Measurements from ENCODE around the gene TSPAN2.

The TSPAN2 gene

GRCh38 chr1:115059316-115059715, 30.0 kb downstream of the TSPAN2 start:
- no peak for TF ChIP-seq CTCF (IDR thresholded peaks at IDR 0.05; ENCODE audit: extremely low read depth, missing control alignments)
- no peak for DNase-seq (ENCODE audit: low spot score)

GRCh38 chr1:115057661-115058254, 31.5 kb downstream of the TSPAN2 start:
- TF ChIP-seq CTCF (IDR thresholded peaks at IDR 0.05; ENCODE audit: extremely low read depth, missing control alignments) = no peak
- no peak for DNase-seq (ENCODE audit: low spot score)

GRCh38 chr1:115056395-115056798, 32.9 kb downstream of the TSPAN2 start:
- DNase-seq (ENCODE audit: low spot score) = no peak
- TF ChIP-seq CTCF (IDR thresholded peaks at IDR 0.05; ENCODE audit: extremely low read depth, missing control alignments) = no peak

GRCh38 chr1:115052454-115053083, 36.7 kb downstream of the TSPAN2 start:
- peak; percentile 60 for DNase-seq (ENCODE audit: low spot score)
- TF ChIP-seq CTCF (IDR thresholded peaks at IDR 0.05; ENCODE audit: extremely low read depth, missing control alignments) = peak; percentile 84

- DNase-seq (ENCODE audit: low spot score) = no peak
Measured at GRCh38 chr1:115051850-115052249, 37.5 kb downstream of the TSPAN2 start.

GRCh38 chr1:115046751-115047150, 42.6 kb downstream of the TSPAN2 start:
- no peak for DNase-seq (ENCODE audit: low spot score)
- TF ChIP-seq CTCF (IDR thresholded peaks at IDR 0.05; ENCODE audit: extremely low read depth, missing control alignments) = no peak

More at GRCh38 chr1:115051850-115052249, 37.5 kb downstream of the TSPAN2 start:
- TF ChIP-seq CTCF (IDR thresholded peaks at IDR 0.05; ENCODE audit: extremely low read depth, missing control alignments) = no peak

GRCh38 chr1:115041654-115042053, 47.6 kb downstream of the TSPAN2 start:
- no peak for TF ChIP-seq CTCF (IDR thresholded peaks at IDR 0.05; ENCODE audit: extremely low read depth, missing control alignments)
- DNase-seq (ENCODE audit: low spot score) = no peak
